Measurements from ENCODE around the gene PCDH1. TPM values are rescaled to one million over a fixed set of nuclear protein-coding genes. Genes with fewer than 3 reads are reported as not detected.

Gene PCDH1
- total RNA-seq, 1 donor, result 0.43 TPM

- no peak for TF ChIP-seq CTCF (IDR thresholded peaks at IDR 0.05; ENCODE audit: insufficient read depth, low read depth, low read length)
- DNase-seq (ENCODE audit: low read depth), result no peak
- no peak overlapping the region for H3K4me3 ChIP-seq (ENCODE audit: low read depth, low read length)
Measured at GRCh38 chr5:141873933-141874261, 4.3 kb downstream of the PCDH1 start.

GRCh38 chr5:141872496-141873356, 5.5 kb downstream of the PCDH1 start:
- peak; percentile 18 for DNase-seq (ENCODE audit: low read depth)
- TF ChIP-seq CTCF (IDR thresholded peaks at IDR 0.05; ENCODE audit: insufficient read depth, low read depth, low read length), result no peak
- H3K4me3 ChIP-seq (ENCODE audit: low read depth, low read length), result no peak overlapping the region

- no peak for TF ChIP-seq CTCF (IDR thresholded peaks at IDR 0.05; ENCODE audit: insufficient read depth, low read depth, low read length)
- no peak for DNase-seq (ENCODE audit: low read depth)
- H3K4me3 ChIP-seq (ENCODE audit: low read depth, low read length), result no peak overlapping the region
Measured at GRCh38 chr5:141871870-141872269, 6.3 kb downstream of the PCDH1 start.

GRCh38 chr5:141870871-141871270, 7.3 kb downstream of the PCDH1 start:
- no peak for DNase-seq (ENCODE audit: low read depth)
- no peak for TF ChIP-seq CTCF (IDR thresholded peaks at IDR 0.05; ENCODE audit: insufficient read depth, low read depth, low read length)
- no peak overlapping the region for H3K4me3 ChIP-seq (ENCODE audit: low read depth, low read length)

GRCh38 chr5:141870228-141870627, 8.0 kb downstream of the PCDH1 start:
- H3K4me3 ChIP-seq (ENCODE audit: low read depth, low read length), result no peak overlapping the region
- no peak for TF ChIP-seq CTCF (IDR thresholded peaks at IDR 0.05; ENCODE audit: insufficient read depth, low read depth, low read length)
- DNase-seq (ENCODE audit: low read depth), result no peak

- no peak for DNase-seq (ENCODE audit: low read depth)
- no peak for TF ChIP-seq CTCF (IDR thresholded peaks at IDR 0.05; ENCODE audit: insufficient read depth, low read depth, low read length)
Measured at GRCh38 chr5:141869514-141869913, 8.7 kb downstream of the PCDH1 start.

GRCh38 chr5:141869040-141869439, 9.2 kb downstream of the PCDH1 start:
- TF ChIP-seq CTCF (IDR thresholded peaks at IDR 0.05; ENCODE audit: insufficient read depth, low read depth, low read length), result no peak

More at GRCh38 chr5:141869514-141869913, 8.7 kb downstream of the PCDH1 start:
- H3K4me3 ChIP-seq (ENCODE audit: low read depth, low read length), result no peak overlapping the region

More at GRCh38 chr5:141869040-141869439, 9.2 kb downstream of the PCDH1 start:
- no peak overlapping the region for H3K4me3 ChIP-seq (ENCODE audit: low read depth, low read length)
- DNase-seq (ENCODE audit: low read depth), result no peak
